WTC11 (cell line): ENCODE results near the gene PIWIL4. TPM values are rescaled to one million over a fixed set of nuclear protein-coding genes. Genes with fewer than 3 reads are reported as not detected.

Experiments
- ATAC-seq: fragments of 200-7000 bp; cut with Tn5 transposase; 2 replicates; pipeline ENCODE4 v1.10.0; 2021; ENCODE audit warnings: mild to moderate bottlenecking, moderate library complexity
- CTCF ChIA-PET: fragments of 300-600 bp; sonication (Branson Sonifier 250); formaldehyde crosslinking; loops from one replicate; lab custom pipeline; 2021; ENCODE audit warnings: antibody characterized with exemption; lab: Charles Lee
- POLR2A ChIA-PET: fragments of 350-600 bp; sonication (Branson Sonifier 250); formaldehyde crosslinking; loops from one replicate; lab custom pipeline; 2021; ENCODE audit warnings: antibody characterized with exemption; lab: Charles Lee
- DNase-seq: peaks from one replicate; pipeline ENCODE4 v3.0.0; 2021; ENCODE audit warnings: low spot score
- H3K27ac Mint-ChIP-seq: 2 replicates; pipeline ENCODE4 v1.8.0; 2021; ENCODE audit warnings: mixed read lengths
- H3K27me3 Mint-ChIP-seq: 2 replicates; pipeline ENCODE4 v1.8.0; 2021; ENCODE audit warnings: low read depth, mild to moderate bottlenecking, moderate library complexity, mixed read lengths
- H3K36me3 Mint-ChIP-seq: 2 replicates; pipeline ENCODE4 v1.8.0; 2021; ENCODE audit warnings: mixed read lengths
- H3K4me1 Mint-ChIP-seq: 2 replicates; pipeline ENCODE4 v1.8.0; 2022; ENCODE audit warnings: mixed read lengths
- H3K4me3 Mint-ChIP-seq: 2 replicates; pipeline ENCODE4 v1.8.0; 2021; ENCODE audit warnings: mild to moderate bottlenecking, moderate library complexity, mixed read lengths
- H3K9me3 Mint-ChIP-seq: 2 replicates; pipeline ENCODE4 v1.8.0; 2021; ENCODE audit warnings: mixed read lengths
- CBFB ChIP-seq: sonication (generic); formaldehyde crosslinking; IDR thresholded peaks from 2 replicates; pipeline ENCODE4 v1.8.1; 2022; ENCODE audit warnings: mild to moderate bottlenecking, low read depth, missing genetic modification reagents
- CREB1 ChIP-seq: sonication (generic); formaldehyde crosslinking; IDR thresholded peaks from 2 replicates; pipeline ENCODE4 v1.8.0; 2023; ENCODE audit warnings: mild to moderate bottlenecking, missing genetic modification reagents
- JAZF1 ChIP-seq: fragments of 250-450 bp; sonication (Bioruptor Pico); IDR thresholded peaks from 2 replicates; pipeline ENCODE4 v1.9.0; 2021; ENCODE audit warnings: moderate library complexity, mild to moderate bottlenecking, inconsistent platforms
- JUN ChIP-seq: sonication (generic); formaldehyde crosslinking; IDR thresholded peaks from 2 replicates; pipeline ENCODE4 v1.8.0; 2023; ENCODE audit warnings: mild to moderate bottlenecking, missing genetic modification reagents
- NFATC4 ChIP-seq: fragments of 250-450 bp; sonication (Bioruptor Pico); IDR thresholded peaks from 2 replicates; pipeline ENCODE4 v1.9.0; 2021; ENCODE audit warnings: mild to moderate bottlenecking
- RORB ChIP-seq: fragments of 250-450 bp; sonication (Bioruptor Pico); IDR thresholded peaks from 2 replicates; pipeline ENCODE4 v1.9.0; 2021; ENCODE audit warnings: mild to moderate bottlenecking
- TCF7 ChIP-seq: sonication (generic); formaldehyde crosslinking; IDR thresholded peaks from 2 replicates; pipeline ENCODE4 v1.8.0; 2022; ENCODE audit warnings: mild to moderate bottlenecking, low read depth, missing genetic modification reagents, moderate library complexity
- TP53 ChIP-seq: sonication (generic); formaldehyde crosslinking; IDR thresholded peaks from 2 replicates; pipeline ENCODE4 v1.8.1; 2023; ENCODE audit warnings: mild to moderate bottlenecking, missing genetic modification reagents
- ZNF121 ChIP-seq: sonication (generic); formaldehyde crosslinking; IDR thresholded peaks from 2 replicates; pipeline ENCODE4 v1.8.0; 2023; ENCODE audit warnings: missing genetic modification reagents
- ZNF263 ChIP-seq: sonication (generic); formaldehyde crosslinking; IDR thresholded peaks from 2 replicates; pipeline ENCODE4 v1.8.1; 2022; ENCODE audit warnings: low read depth, mild to moderate bottlenecking, moderate library complexity, missing genetic modification reagents
- total RNA-seq: library from RNA; stranded (reverse); gene quantifications from 3 replicates; pipeline ENCODE4 v1.2.3, GENCODE V29; 2021
- TF ChIP-seq, protein P1 (sequence below): sonication (generic); formaldehyde crosslinking; IDR thresholded peaks from 2 replicates; pipeline ENCODE4 v1.8.1; 2022; ENCODE audit warnings: low read depth, mild to moderate bottlenecking, moderate library complexity, missing genetic modification reagents, borderline replicate concordance
- TF ChIP-seq, protein P2 (sequence below): fragments of 250-450 bp; sonication (Bioruptor Pico); IDR thresholded peaks from 2 replicates; pipeline ENCODE4 v1.9.0; 2021; ENCODE audit warnings: mild to moderate bottlenecking
- TF ChIP-seq, protein P3 (sequence below): sonication (generic); formaldehyde crosslinking; IDR thresholded peaks from 2 replicates; pipeline ENCODE4 v1.8.1; 2023; ENCODE audit warnings: mild to moderate bottlenecking, moderate library complexity, missing genetic modification reagents
- TF ChIP-seq, protein P4 (sequence below): fragments of 250-450 bp; sonication (Bioruptor Pico); conservative IDR thresholded peaks from 2 replicates; pipeline ENCODE4 v1.9.0; 2021; ENCODE audit warnings: mild to moderate bottlenecking
- TF ChIP-seq, protein P5 (sequence below): sonication (generic); formaldehyde crosslinking; IDR thresholded peaks from 2 replicates; pipeline ENCODE4 v1.8.0; 2022; ENCODE audit warnings: mild to moderate bottlenecking, missing genetic modification reagents
- TF ChIP-seq, protein P6 (sequence below): fragments of 250-450 bp; sonication (Bioruptor Pico); IDR thresholded peaks from 2 replicates; pipeline ENCODE4 v2.1.2; 2022; ENCODE audit warnings: mild to moderate bottlenecking, moderate library complexity
- TF ChIP-seq, protein P7 (sequence below): fragments of 250-450 bp; sonication (Bioruptor Pico); IDR thresholded peaks from 2 replicates; pipeline ENCODE4 v1.9.0; 2021; ENCODE audit warnings: moderate library complexity, mild to moderate bottlenecking, inconsistent platforms, borderline replicate concordance
- TF ChIP-seq, protein P8 (sequence below): fragments of 250-450 bp; sonication (Bioruptor Pico); IDR thresholded peaks from 2 replicates; pipeline ENCODE4 v1.9.0; 2021; ENCODE audit warnings: mild to moderate bottlenecking, borderline replicate concordance
- TF ChIP-seq, protein P9 (sequence below): sonication (generic); formaldehyde crosslinking; IDR thresholded peaks from 2 replicates; pipeline ENCODE4 v1.8.1; 2023; ENCODE audit warnings: mild to moderate bottlenecking, missing genetic modification reagents

Gene PIWIL4
- total RNA-seq, 1 experiment from 2014 or later, result 0.33 TPM

DNA sequence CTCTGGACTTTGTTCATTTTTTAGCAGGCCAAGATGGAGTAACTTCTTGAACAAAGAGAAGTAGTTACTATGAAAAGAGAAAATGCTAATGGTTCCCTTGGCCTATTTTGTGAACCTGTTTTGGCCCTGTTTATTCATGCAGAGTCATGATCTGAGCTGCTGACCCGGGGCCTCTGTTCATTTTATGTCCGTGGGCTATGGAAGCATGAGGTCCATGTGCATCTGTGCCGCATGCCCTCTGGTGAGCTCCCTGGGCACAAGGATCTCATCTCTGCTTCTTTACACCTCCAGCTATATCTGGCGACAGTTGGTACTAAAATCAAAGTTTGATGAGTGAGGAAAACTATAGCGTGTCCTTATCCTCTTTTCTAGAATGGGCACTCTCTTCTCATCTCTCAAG lies 1.0 kb downstream of the PIWIL4 start:
- Mint-ChIP-seq H3K36me3 (no peaks in the 10 kb centered on the region), H3K27me3 (peaks cover 2% of the 10 kb centered on the region; the same call in 1 of the 2 replicates), H3K4me3 (no peak overlapping the region), H3K27ac (no peak overlapping the region), H3K4me1 (peaks cover 2% of the 10 kb centered on the region; the same call in 1 of the 2 replicates), H3K9me3 (0 out of 2 replicates have a peak, but pooled peaks cover 5% of the 10 kb centered on the region)
- ChIA-PET POLR2A (no interaction called here), CTCF (no interaction called here)
- DNase-seq (no peak), ATAC-seq (no peak)
- TF ChIP-seq, protein P1, sequence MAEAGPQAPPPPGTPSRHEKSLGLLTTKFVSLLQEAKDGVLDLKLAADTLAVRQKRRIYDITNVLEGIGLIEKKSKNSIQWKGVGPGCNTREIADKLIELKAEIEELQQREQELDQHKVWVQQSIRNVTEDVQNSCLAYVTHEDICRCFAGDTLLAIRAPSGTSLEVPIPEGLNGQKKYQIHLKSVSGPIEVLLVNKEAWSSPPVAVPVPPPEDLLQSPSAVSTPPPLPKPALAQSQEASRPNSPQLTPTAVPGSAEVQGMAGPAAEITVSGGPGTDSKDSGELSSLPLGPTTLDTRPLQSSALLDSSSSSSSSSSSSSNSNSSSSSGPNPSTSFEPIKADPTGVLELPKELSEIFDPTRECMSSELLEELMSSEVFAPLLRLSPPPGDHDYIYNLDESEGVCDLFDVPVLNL (CRISPR knock-in tag), result no peak
- TF ChIP-seq, protein P2, sequence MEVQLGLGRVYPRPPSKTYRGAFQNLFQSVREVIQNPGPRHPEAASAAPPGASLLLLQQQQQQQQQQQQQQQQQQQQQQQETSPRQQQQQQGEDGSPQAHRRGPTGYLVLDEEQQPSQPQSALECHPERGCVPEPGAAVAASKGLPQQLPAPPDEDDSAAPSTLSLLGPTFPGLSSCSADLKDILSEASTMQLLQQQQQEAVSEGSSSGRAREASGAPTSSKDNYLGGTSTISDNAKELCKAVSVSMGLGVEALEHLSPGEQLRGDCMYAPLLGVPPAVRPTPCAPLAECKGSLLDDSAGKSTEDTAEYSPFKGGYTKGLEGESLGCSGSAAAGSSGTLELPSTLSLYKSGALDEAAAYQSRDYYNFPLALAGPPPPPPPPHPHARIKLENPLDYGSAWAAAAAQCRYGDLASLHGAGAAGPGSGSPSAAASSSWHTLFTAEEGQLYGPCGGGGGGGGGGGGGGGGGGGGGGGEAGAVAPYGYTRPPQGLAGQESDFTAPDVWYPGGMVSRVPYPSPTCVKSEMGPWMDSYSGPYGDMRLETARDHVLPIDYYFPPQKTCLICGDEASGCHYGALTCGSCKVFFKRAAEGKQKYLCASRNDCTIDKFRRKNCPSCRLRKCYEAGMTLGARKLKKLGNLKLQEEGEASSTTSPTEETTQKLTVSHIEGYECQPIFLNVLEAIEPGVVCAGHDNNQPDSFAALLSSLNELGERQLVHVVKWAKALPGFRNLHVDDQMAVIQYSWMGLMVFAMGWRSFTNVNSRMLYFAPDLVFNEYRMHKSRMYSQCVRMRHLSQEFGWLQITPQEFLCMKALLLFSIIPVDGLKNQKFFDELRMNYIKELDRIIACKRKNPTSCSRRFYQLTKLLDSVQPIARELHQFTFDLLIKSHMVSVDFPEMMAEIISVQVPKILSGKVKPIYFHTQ (CRISPR knock-in tag), result no peak
- TF ChIP-seq ZNF263 (CRISPR knock-in tag) (no peak), NFATC4 (CRISPR knock-in tag) (no peak), TP53 (CRISPR knock-in tag) (no peak), ZNF121 (CRISPR knock-in tag) (no peak), TCF7 (no peak), RORB (no peak), JUN (no peak), CREB1 (CRISPR knock-in tag) (no peak), JAZF1 (CRISPR knock-in tag) (no peak), CBFB (no peak)
- TF ChIP-seq, protein P3, sequence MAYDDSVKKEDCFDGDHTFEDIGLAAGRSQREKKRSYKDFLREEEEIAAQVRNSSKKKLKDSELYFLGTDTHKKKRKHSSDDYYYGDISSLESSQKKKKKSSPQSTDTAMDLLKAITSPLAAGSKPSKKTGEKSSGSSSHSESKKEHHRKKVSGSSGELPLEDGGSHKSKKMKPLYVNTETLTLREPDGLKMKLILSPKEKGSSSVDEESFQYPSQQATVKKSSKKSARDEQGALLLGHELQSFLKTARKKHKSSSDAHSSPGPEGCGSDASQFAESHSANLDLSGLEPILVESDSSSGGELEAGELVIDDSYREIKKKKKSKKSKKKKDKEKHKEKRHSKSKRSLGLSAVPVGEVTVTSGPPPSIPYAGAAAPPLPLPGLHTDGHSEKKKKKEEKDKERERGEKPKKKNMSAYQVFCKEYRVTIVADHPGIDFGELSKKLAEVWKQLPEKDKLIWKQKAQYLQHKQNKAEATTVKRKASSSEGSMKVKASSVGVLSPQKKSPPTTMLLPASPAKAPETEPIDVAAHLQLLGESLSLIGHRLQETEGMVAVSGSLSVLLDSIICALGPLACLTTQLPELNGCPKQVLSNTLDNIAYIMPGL, result no peak
- TF ChIP-seq, protein P4, sequence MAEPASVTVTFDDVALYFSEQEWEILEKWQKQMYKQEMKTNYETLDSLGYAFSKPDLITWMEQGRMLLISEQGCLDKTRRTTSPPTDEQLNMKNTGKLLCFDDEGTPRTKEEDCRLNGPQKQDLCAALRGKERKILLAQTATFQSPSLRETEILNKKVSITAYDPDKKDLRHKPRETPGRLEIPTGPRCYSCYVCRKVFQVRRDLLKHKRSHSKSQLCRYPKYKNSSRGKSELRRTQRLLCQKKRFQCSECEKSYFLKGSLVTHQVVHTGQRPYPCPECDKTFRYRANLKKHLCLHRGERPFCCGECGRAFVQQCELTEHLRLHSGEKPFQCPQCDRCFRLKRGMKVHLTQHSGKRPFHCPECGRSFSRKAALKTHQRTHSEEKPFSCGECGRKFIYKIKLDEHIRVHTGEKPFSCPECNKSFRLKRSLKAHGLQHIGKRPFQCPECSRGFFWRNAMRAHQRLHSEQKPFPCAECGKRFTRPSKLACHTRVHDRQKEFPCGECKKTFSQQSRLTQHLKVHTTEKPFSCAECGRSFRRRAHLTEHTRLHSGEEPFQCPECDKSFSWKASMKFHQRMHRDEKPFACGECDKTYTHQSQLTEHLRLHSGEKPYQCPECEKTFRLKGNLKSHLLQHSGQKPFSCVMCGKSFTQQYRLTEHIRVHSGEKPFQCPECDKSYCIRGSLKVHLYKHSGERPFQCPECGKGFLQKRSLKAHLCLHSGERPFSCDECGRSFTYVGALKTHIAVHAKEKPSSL (CRISPR knock-in tag), result no peak
- TF ChIP-seq, protein P5, sequence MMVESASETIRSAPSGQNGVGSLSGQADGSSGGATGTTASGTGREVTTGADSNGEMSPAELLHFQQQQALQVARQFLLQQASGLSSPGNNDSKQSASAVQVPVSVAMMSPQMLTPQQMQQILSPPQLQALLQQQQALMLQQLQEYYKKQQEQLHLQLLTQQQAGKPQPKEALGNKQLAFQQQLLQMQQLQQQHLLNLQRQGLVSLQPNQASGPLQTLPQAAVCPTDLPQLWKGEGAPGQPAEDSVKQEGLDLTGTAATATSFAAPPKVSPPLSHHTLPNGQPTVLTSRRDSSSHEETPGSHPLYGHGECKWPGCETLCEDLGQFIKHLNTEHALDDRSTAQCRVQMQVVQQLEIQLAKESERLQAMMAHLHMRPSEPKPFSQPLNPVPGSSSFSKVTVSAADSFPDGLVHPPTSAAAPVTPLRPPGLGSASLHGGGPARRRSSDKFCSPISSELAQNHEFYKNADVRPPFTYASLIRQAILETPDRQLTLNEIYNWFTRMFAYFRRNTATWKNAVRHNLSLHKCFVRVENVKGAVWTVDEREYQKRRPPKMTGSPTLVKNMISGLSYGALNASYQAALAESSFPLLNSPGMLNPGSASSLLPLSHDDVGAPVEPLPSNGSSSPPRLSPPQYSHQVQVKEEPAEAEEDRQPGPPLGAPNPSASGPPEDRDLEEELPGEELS (CRISPR knock-in tag), result no peak
- TF ChIP-seq, protein P6, sequence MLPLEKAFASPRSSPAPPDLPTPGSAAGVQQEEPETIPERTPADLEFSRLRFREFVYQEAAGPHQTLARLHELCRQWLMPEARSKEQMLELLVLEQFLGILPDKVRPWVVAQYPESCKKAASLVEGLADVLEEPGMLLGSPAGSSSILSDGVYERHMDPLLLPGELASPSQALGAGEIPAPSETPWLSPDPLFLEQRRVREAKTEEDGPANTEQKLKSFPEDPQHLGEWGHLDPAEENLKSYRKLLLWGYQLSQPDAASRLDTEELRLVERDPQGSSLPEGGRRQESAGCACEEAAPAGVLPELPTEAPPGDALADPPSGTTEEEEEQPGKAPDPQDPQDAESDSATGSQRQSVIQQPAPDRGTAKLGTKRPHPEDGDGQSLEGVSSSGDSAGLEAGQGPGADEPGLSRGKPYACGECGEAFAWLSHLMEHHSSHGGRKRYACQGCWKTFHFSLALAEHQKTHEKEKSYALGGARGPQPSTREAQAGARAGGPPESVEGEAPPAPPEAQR (CRISPR knock-in tag), result no peak
- TF ChIP-seq, protein P7, sequence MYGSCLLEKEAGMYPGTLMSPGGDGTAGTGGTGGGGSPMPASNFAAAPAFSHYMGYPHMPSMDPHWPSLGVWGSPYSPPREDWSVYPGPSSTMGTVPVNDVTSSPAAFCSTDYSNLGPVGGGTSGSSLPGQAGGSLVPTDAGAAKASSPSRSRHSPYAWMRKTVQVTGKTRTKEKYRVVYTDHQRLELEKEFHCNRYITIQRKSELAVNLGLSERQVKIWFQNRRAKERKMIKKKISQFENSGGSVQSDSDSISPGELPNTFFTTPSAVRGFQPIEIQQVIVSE (CRISPR knock-in tag), result no peak
- TF ChIP-seq, protein P8, sequence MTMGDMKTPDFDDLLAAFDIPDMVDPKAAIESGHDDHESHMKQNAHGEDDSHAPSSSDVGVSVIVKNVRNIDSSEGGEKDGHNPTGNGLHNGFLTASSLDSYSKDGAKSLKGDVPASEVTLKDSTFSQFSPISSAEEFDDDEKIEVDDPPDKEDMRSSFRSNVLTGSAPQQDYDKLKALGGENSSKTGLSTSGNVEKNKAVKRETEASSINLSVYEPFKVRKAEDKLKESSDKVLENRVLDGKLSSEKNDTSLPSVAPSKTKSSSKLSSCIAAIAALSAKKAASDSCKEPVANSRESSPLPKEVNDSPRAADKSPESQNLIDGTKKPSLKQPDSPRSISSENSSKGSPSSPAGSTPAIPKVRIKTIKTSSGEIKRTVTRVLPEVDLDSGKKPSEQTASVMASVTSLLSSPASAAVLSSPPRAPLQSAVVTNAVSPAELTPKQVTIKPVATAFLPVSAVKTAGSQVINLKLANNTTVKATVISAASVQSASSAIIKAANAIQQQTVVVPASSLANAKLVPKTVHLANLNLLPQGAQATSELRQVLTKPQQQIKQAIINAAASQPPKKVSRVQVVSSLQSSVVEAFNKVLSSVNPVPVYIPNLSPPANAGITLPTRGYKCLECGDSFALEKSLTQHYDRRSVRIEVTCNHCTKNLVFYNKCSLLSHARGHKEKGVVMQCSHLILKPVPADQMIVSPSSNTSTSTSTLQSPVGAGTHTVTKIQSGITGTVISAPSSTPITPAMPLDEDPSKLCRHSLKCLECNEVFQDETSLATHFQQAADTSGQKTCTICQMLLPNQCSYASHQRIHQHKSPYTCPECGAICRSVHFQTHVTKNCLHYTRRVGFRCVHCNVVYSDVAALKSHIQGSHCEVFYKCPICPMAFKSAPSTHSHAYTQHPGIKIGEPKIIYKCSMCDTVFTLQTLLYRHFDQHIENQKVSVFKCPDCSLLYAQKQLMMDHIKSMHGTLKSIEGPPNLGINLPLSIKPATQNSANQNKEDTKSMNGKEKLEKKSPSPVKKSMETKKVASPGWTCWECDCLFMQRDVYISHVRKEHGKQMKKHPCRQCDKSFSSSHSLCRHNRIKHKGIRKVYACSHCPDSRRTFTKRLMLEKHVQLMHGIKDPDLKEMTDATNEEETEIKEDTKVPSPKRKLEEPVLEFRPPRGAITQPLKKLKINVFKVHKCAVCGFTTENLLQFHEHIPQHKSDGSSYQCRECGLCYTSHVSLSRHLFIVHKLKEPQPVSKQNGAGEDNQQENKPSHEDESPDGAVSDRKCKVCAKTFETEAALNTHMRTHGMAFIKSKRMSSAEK (CRISPR knock-in tag), result no peak
- TF ChIP-seq, protein P9, sequence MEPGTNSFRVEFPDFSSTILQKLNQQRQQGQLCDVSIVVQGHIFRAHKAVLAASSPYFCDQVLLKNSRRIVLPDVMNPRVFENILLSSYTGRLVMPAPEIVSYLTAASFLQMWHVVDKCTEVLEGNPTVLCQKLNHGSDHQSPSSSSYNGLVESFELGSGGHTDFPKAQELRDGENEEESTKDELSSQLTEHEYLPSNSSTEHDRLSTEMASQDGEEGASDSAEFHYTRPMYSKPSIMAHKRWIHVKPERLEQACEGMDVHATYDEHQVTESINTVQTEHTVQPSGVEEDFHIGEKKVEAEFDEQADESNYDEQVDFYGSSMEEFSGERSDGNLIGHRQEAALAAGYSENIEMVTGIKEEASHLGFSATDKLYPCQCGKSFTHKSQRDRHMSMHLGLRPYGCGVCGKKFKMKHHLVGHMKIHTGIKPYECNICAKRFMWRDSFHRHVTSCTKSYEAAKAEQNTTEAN (CRISPR knock-in tag), result no peak
